H1 (cell line): Measurements from ENCODE around the gene ARHGAP6.
"Not testable (repeated sequence)": the region's sequence is repeated elsewhere in the genome, so short reads cannot be mapped to it uniquely, and the experiment has no call there.

Experiments
- BCL11A ChIP-seq, 2 experiments: IDR thresholded peaks; one replicate each; pipeline ENCODE4 v1.6.1; 2011; ENCODE audit warnings: low read depth in 2 of 2, low read length in 2 of 2, mild to moderate bottlenecking in 2 of 2
- POLR2AphosphoS5 ChIP-seq: IDR thresholded peaks from 2 replicates; pipeline ENCODE4 v1.6.1; 2011; ENCODE audit warnings: low read depth, low read length
- SIN3A ChIP-seq, 2 experiments: IDR thresholded peaks in 1 of 2; conservative IDR thresholded peaks in 1 of 2; 2 replicates each; pipeline ENCODE4 v1.6.1; 2011 to 2012; ENCODE audit warnings: low read length in 2 of 2, improper control_type of control experiment in 1 of 2, low read depth in 1 of 2, mild to moderate bottlenecking in 1 of 2
- TAF1 ChIP-seq: IDR thresholded peaks from 2 replicates; pipeline ENCODE4 v1.6.1; 2011; ENCODE audit warnings: mild to moderate bottlenecking, low read depth, low read length
- TBP ChIP-seq: IDR thresholded peaks from 2 replicates; pipeline ENCODE4 v1.6.1; 2011; ENCODE audit warnings: low read depth, low read length, improper control_type of control experiment

DNA sequence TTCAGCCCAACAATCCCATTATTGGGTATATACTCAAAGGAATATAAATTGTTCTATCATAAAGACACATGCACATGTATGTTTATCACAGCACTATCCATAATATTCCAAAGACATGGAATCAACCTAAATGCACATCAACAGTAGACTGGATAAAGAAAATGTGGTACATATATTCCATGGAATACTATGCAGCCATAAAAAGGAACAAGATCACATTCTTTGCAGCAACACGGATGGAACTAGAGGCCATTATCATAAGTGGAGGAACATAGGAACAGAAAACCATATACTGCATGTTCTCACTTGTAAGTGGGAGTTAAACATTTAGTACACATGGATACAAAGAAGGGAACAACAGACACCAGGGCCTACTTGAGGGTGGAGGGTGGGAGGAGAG is 301.9 kb downstream of the ARHGAP6 start:
- not testable (repeated sequence) for TF ChIP-seq TAF1; POLR2AphosphoS5; BCL11A (IDR thresholded peaks at IDR 0.05; ENCODE audit: low read depth in 2 of 2, low read length in 2 of 2); TBP; SIN3A (conservative IDR thresholded peaks at IDR 0.05 in 1 of 2, IDR thresholded peaks at IDR 0.05 in 1 of 2; ENCODE audit: low read depth in 1 of 2, low read length in 2 of 2)
